Measurements from ENCODE around the gene CR1. TPM values are rescaled to one million over a fixed set of nuclear protein-coding genes. Genes with fewer than 3 reads are reported as not detected.

The CR1 gene
- total and polyA plus RNA-seq, 2 of the 4 experiments (the other 2 are of a cell fraction) = not detected

DNA sequence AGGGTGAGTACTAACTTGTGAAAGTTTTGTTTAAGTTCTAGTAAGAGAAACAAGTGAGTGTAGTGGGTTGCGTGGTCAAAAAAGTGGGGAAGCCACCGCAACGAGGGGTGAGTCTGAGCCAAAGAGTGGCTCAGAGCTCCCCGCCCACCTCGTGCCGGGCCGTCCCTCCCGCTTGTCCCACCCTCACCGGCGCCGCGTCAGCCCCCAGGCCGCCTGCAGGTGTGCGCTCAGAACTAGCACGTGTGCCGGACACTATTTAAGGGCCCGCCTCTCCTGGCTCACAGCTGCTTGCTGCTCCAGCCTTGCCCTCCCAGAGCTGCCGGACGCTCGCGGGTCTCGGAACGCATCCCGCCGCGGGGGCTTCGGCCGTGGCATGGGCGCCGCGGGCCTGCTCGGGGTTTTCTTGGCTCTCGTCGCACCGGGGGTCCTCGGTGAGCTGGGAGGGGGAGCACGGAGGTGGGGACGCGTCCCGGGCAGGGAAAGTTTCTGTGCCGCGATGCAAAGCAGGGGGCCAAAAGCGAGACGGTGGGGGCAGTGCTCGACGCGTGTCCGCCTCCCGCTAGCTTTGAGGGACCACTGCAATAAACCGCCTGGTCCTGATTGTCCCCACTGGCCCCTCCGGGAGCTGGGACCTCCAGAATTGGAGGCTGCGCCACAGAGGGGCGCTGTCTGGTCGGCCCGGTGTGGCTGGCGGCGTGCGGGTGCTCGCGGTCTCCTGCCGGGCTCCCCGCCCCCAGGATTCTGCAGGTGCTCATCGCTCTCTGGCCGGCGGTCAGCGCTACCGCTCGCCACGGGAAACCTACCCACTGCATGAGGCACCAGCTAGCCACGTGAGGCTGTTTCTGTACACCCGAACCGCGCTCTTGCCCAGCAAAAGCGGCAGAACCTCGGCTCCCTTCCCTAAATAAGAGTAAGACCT, 41.7 kb upstream of the CR1 start, which contains the start of gene CR2 (continued):
- no peak for TF ChIP-seq CHD1 (IDR thresholded peaks at IDR 0.05; ENCODE audit: low read depth, low read length)

DNA sequence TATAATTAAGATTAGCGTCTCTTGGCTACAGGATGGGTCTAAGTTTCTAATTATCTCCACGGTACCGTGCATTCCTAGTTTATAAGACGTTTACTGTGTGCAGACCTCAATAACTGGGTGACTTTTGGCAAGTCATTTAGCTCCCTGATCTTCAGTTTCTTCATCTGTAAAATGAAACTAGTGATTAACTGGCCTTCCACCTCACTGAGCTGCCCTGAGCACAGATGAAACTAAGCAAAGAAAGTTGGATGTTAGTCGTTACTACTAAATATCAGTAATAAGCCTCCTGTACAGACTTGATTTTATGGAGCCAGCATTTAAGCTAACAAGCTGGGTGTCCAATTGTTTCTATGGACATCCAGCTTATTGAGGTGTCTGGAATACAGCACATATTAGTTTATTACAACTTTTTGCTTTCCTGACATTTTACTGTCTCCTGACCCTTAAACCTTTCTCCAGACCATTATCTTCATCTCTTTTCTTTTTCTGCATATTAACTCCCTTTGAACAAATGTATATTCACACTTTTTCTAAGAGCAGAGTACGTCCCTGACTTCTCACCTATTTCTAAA, 40.7 kb upstream of the CR1 start:
- no peak overlapping the region for H2AK5ac ChIP-seq (ENCODE audit: low read depth, low read length)
- no peaks in the 10 kb centered on the region for H4K20me1 ChIP-seq (ENCODE audit: insufficient read depth, low read length)
- H3K14ac ChIP-seq (replicated peaks; ENCODE audit: low read depth, low read length) = no peak overlapping the region
- no TSS peak for BruUV-seq (replicated peaks)
- no peak overlapping the region for H3K4ac ChIP-seq (ENCODE audit: low read depth, low read length)
- ATAC-seq (ENCODE audit: low read depth) (no peak), DNase-seq (no peak)
- no peak overlapping the region for H2BK5ac ChIP-seq (ENCODE audit: low read depth, low read length, poor library complexity, severe bottlenecking)
- H3K36me3 ChIP-seq (ENCODE audit: control insufficient read depth, insufficient read depth, low read length) = no peaks in the 10 kb centered on the region
- H3K18ac ChIP-seq (ENCODE audit: low read depth, low read length) = no peak overlapping the region
- no peak overlapping the region for H2AFZ ChIP-seq (replicated peaks; ENCODE audit: low read length, poor library complexity)
- ChIA-PET POLR2A (ENCODE audit: unreplicated experiment) (no interaction called here), CTCF (interaction anchor here (0.6 kb wide), 1 partner anchor 1815 kb away, joined by 3 read pairs; no protein-coding TSS in a partner anchor)
- peaks cover 26% of the 10 kb centered on the region for H3K27me3 ChIP-seq (ENCODE audit: control insufficient read depth, insufficient read depth, low read length)
- no peak overlapping the region for H2BK120ac ChIP-seq (ENCODE audit: low read depth, low read length)
- no peak overlapping the region for H2AK9ac ChIP-seq (replicated peaks; ENCODE audit: low read depth, low read length, poor library complexity)
- H2BK15ac ChIP-seq (ENCODE audit: low read depth, low read length) = no peak overlapping the region
- H2BK20ac ChIP-seq (ENCODE audit: low read depth, low read length) = no peak overlapping the region
- dilution Hi-C loops (cut with HindIII; ENCODE audit: low sequenced_read_pairs, unreplicated experiment) = no loop called here
- 14% methylated on average over 2 of the region's 6 CpGs; no CpG with 5 or more reads in 1 of the 2 experiments for WGBS, 2 experiments (ENCODE audit: extremely low coverage in 2 of 2, insufficient read length in 1 of 2)
- no peak overlapping the region for H4K91ac ChIP-seq (ENCODE audit: insufficient read depth, low read depth, low read length)
- H3K9ac ChIP-seq (ENCODE audit: low read depth, low read length) = no peak overlapping the region
- no peak overlapping the region for H3K4me3 ChIP-seq (ENCODE audit: insufficient read depth, low read depth, low read length)
- H3K4me1 ChIP-seq (ENCODE audit: control insufficient read depth, insufficient read depth, low read length) = peaks cover 2% of the 10 kb centered on the region; the same call in 1 of the 2 replicates
- no peak overlapping the region for H3K23ac ChIP-seq (ENCODE audit: low read depth, low read length)
- no peak overlapping the region for H3K4me2 ChIP-seq (ENCODE audit: low read depth, low read length)
- intact Hi-C loops (cut with micrococcal nuclease) = no loop called here
- H3K79me1 ChIP-seq (ENCODE audit: low read depth in 1 of 2, low read length in 2 of 2) = no peaks in the 10 kb centered on the region
- no peaks in the 10 kb centered on the region for H3K9me3 ChIP-seq (ENCODE audit: control insufficient read depth, insufficient read depth, low read length)
- H3K9me1 ChIP-seq (ENCODE audit: insufficient read depth, low read length) = no peaks in the 10 kb centered on the region
- no peak overlapping the region for H3K56ac ChIP-seq (ENCODE audit: extremely low read depth, insufficient read depth, low read length)
- in situ Hi-C loops (cut with MboI; ENCODE audit: low sequenced_read_pairs) = no loop called here
- H4K8ac ChIP-seq (ENCODE audit: low read depth in 2 of 2, low read length in 2 of 2) = no peak overlapping the region
- H3K27ac ChIP-seq (ENCODE audit: insufficient read depth, low read length) = no peak overlapping the region
- no peak overlapping the region for H4K5ac ChIP-seq (ENCODE audit: low read depth, low read length)
- TF ChIP-seq RCOR1 (IDR thresholded peaks at IDR 0.05; ENCODE audit: insufficient replicate concordance, low read length) = no peak
- TF ChIP-seq SMC3 (IDR thresholded peaks at IDR 0.05; ENCODE audit: low read depth, low read length) = no peak
- TF ChIP-seq, protein P1, sequence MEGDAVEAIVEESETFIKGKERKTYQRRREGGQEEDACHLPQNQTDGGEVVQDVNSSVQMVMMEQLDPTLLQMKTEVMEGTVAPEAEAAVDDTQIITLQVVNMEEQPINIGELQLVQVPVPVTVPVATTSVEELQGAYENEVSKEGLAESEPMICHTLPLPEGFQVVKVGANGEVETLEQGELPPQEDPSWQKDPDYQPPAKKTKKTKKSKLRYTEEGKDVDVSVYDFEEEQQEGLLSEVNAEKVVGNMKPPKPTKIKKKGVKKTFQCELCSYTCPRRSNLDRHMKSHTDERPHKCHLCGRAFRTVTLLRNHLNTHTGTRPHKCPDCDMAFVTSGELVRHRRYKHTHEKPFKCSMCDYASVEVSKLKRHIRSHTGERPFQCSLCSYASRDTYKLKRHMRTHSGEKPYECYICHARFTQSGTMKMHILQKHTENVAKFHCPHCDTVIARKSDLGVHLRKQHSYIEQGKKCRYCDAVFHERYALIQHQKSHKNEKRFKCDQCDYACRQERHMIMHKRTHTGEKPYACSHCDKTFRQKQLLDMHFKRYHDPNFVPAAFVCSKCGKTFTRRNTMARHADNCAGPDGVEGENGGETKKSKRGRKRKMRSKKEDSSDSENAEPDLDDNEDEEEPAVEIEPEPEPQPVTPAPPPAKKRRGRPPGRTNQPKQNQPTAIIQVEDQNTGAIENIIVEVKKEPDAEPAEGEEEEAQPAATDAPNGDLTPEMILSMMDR (conservative IDR thresholded peaks at IDR 0.05; ENCODE audit: low read depth, low read length) = no peak
- TF ChIP-seq FOS (IDR thresholded peaks at IDR 0.05; ENCODE audit: low read depth, low read length) = no peak
- no peak for TF ChIP-seq RFX5 (IDR thresholded peaks at IDR 0.05; ENCODE audit: low read depth, low read length)
- TF ChIP-seq CEBPB (IDR thresholded peaks at IDR 0.05; ENCODE audit: low read depth, low read length) = no peak
- no peak for TF ChIP-seq RAD21 (IDR thresholded peaks at IDR 0.05; ENCODE audit: low read length)
- no peak for TF ChIP-seq BHLHE40 (IDR thresholded peaks at IDR 0.05; ENCODE audit: low read depth, low read length)
- no peak for TF ChIP-seq MAFK (IDR thresholded peaks at IDR 0.05; ENCODE audit: low read depth, low read length)
- no peak for TF ChIP-seq MAZ (IDR thresholded peaks at IDR 0.05; ENCODE audit: borderline replicate concordance, low read depth, low read length)
- TF ChIP-seq, protein P2, sequence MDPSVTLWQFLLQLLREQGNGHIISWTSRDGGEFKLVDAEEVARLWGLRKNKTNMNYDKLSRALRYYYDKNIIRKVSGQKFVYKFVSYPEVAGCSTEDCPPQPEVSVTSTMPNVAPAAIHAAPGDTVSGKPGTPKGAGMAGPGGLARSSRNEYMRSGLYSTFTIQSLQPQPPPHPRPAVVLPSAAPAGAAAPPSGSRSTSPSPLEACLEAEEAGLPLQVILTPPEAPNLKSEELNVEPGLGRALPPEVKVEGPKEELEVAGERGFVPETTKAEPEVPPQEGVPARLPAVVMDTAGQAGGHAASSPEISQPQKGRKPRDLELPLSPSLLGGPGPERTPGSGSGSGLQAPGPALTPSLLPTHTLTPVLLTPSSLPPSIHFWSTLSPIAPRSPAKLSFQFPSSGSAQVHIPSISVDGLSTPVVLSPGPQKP (IDR thresholded peaks at IDR 0.05; ENCODE audit: borderline replicate concordance, low read depth, low read length) = no peak
- no peak for TF ChIP-seq MXI1 (IDR thresholded peaks at IDR 0.05; ENCODE audit: borderline replicate concordance, low read depth, low read length)

Measured in IMR-90 (cell line).